Endothelial cell of umbilical vein (primary cell): ENCODE measurements around the gene SPCS3. TPM values are rescaled to one million over a fixed set of nuclear protein-coding genes. Genes with fewer than 3 reads are reported as not detected.

Experiments used
- BruUV-seq: library from RNA; stranded (reverse); fragments of 400-500 nt; replicated peaks from 2 replicates; lab custom pipeline; 2021; lab: Mats Ljungman, UMichigan
- CTCF ChIA-PET: fragments of 300-600, 350-600 bp; sonication (Branson Sonifier 250); formaldehyde crosslinking; loops from one replicate; lab custom pipeline; 2021; ENCODE audit warnings: antibody characterized with exemption, inconsistent platforms; lab: Charles Lee
- POLR2A ChIA-PET: fragments of 300-600, 350-600 bp; sonication (Branson Sonifier 250); formaldehyde crosslinking; loops from one replicate; lab custom pipeline; 2021; ENCODE audit warnings: antibody characterized with exemption, inconsistent platforms; lab: Charles Lee
- DNase-seq: peaks from one replicate; pipeline ENCODE4 v3.0.0-alpha.2; 2011; ENCODE audit warnings: low read depth, low spot score
- FAIRE-seq: peaks from 2 replicates; lab custom pipeline; 2011; peaks lifted over from hg19 to GRCh38; lab: Jason Lieb, UNC
- H2AFZ ChIP-seq: 2 replicates; pipeline ENCODE4 v1.6.0; 2012; ENCODE audit warnings: low read depth, low read length, control low read depth, inconsistent platforms
- H3K27ac ChIP-seq: 2 replicates; pipeline ENCODE4 v1.5.1; 2011; ENCODE audit warnings: low read depth, mild to moderate bottlenecking, control low read depth, low read length, moderate library complexity; ENCODE audit not compliant: insufficient read depth
- H3K27me3 ChIP-seq, 2 experiments: 2 replicates each; pipeline versions ENCODE4 v1.6.0 to v1.6.1; 2011; ENCODE audit warnings: low read length in 2 of 2, mixed read lengths in 1 of 2; ENCODE audit not compliant: control insufficient read depth in 2 of 2, insufficient read depth in 2 of 2
- H3K36me3 ChIP-seq, 2 experiments: 2 replicates in 1 of 2; 3 replicates in 1 of 2; pipeline ENCODE4 v1.5.1; 2011; ENCODE audit warnings: low read length in 2 of 2, mild to moderate bottlenecking in 1 of 2, moderate library complexity in 1 of 2; ENCODE audit not compliant: control insufficient read depth in 2 of 2, insufficient read depth in 2 of 2; ENCODE audit errors: extremely low read depth in 1 of 2
- H3K4me1 ChIP-seq: 3 replicates; pipeline ENCODE4 v1.5.1; 2011; ENCODE audit warnings: mild to moderate bottlenecking, low read length; ENCODE audit not compliant: control insufficient read depth, insufficient read depth; ENCODE audit errors: extremely low read depth
- H3K4me2 ChIP-seq: 2 replicates; pipeline ENCODE4 v1.6.1; 2011; ENCODE audit warnings: low read length, control low read depth, mixed read lengths; ENCODE audit not compliant: insufficient read depth
- H3K4me3 ChIP-seq, 3 experiments: fragments of 200-600 bp in 1 of 3; sonication (generic), shearing (Covaris generic) in 1 of 3; replicated peaks in 1 of 3; 2 replicates each; pipeline ENCODE4 v1.5.1; 2011 to 2016; ENCODE audit warnings: control low read depth in 3 of 3, low read length in 3 of 3, mild to moderate bottlenecking in 2 of 3, inconsistent platforms in 1 of 3, low read depth in 1 of 3, moderate library complexity in 1 of 3; ENCODE audit not compliant: insufficient read depth in 1 of 3
- H3K79me2 ChIP-seq: 2 replicates; pipeline ENCODE4 v1.6.0; 2012; ENCODE audit warnings: low read length, inconsistent platforms; ENCODE audit not compliant: control insufficient read depth, insufficient read depth
- H3K9ac ChIP-seq: replicated peaks from 2 replicates; pipeline ENCODE3; 2011; ENCODE audit warnings: low read length, control low read depth; ENCODE audit not compliant: insufficient read depth; ENCODE audit errors: extremely low read depth
- H3K9me1 ChIP-seq: replicated peaks from 3 replicates; pipeline ENCODE4 v1.6.0; 2011; ENCODE audit warnings: mild to moderate bottlenecking, low read length; ENCODE audit not compliant: control insufficient read depth, insufficient read depth; ENCODE audit errors: extremely low read depth
- H3K9me3 ChIP-seq: replicated peaks from 2 replicates; pipeline ENCODE4 v1.5.1; 2012; ENCODE audit warnings: low read length, inconsistent platforms; ENCODE audit not compliant: control insufficient read depth, insufficient read depth
- H4K20me1 ChIP-seq: replicated peaks from 2 replicates; pipeline ENCODE3; 2011; ENCODE audit warnings: mild to moderate bottlenecking, low read length; ENCODE audit not compliant: control insufficient read depth, insufficient read depth; ENCODE audit errors: extremely low read depth
- CTCF ChIP-seq, 2 donors: IDR thresholded peaks; 1 replicate in 1 of 2; 2 replicates in 1 of 2; pipeline ENCODE4 v1.5.1; 2011; ENCODE audit warnings: low read length in 2 of 2, mild to moderate bottlenecking in 2 of 2, moderate library complexity in 2 of 2, control low read depth in 1 of 2, inconsistent platforms in 1 of 2, low read depth in 1 of 2; ENCODE audit not compliant: insufficient read depth in 1 of 2; ENCODE audit errors: extremely low read depth in 1 of 2
- EZH2 ChIP-seq: IDR thresholded peaks from 2 replicates; pipeline ENCODE4 v1.6.1; 2012; ENCODE audit warnings: borderline replicate concordance, low read depth, mild to moderate bottlenecking, moderate library complexity, low read length, inconsistent platforms; ENCODE audit not compliant: severe bottlenecking
- FOS ChIP-seq: IDR thresholded peaks from 2 replicates; pipeline ENCODE4 v1.6.1; 2011; ENCODE audit warnings: mild to moderate bottlenecking, low read length, moderate library complexity, borderline replicate concordance; ENCODE audit not compliant: insufficient read depth
- GATA2 ChIP-seq: IDR thresholded peaks from 2 replicates; pipeline ENCODE4 v1.7.0; 2011; ENCODE audit warnings: low read depth, mild to moderate bottlenecking, moderate library complexity, mixed read lengths, low read length; ENCODE audit not compliant: insufficient read length, insufficient read depth
- JUN ChIP-seq: IDR thresholded peaks from 2 replicates; pipeline ENCODE4 v1.6.1; 2011; ENCODE audit warnings: borderline replicate concordance, low read depth; ENCODE audit not compliant: insufficient read length, insufficient read depth
- MAX ChIP-seq: IDR thresholded peaks from 2 replicates; pipeline ENCODE4 v1.6.1; 2011; ENCODE audit not compliant: insufficient read depth, insufficient read length
- MYC ChIP-seq: IDR thresholded peaks from one replicate; pipeline ENCODE4 v1.6.1; 2011; ENCODE audit warnings: mild to moderate bottlenecking, low read depth, low read length
- POLR2A ChIP-seq: IDR thresholded peaks from 2 replicates; pipeline ENCODE4 v1.6.1; 2012; ENCODE audit warnings: low read depth, mild to moderate bottlenecking, control low read depth, low read length
- POLR2AphosphoS5 ChIP-seq: IDR thresholded peaks from 2 replicates; pipeline ENCODE4 v1.6.1; 2012; ENCODE audit warnings: low read depth, mild to moderate bottlenecking, control low read depth, low read length, moderate library complexity; ENCODE audit not compliant: insufficient read depth
- dilution Hi-C: fragments of 300-500 bp; cut with MboI; formaldehyde crosslinking; loops from one replicate; pipeline ENCODE4 v1.15.0; 2019; ENCODE audit warnings: low sequenced_read_pairs; ENCODE audit not compliant: extremely low pct_ligation_motif_present
- intact Hi-C: fragments of 100-400 bp; cut with micrococcal nuclease; formaldehyde crosslinking; loops from one replicate; pipeline ENCODE4 v1.10.0; 2022
- polyA plus RNA-seq, 4 experiments: library from polyadenylated mRNA; depleted of rRNA in 3 of 4; stranded (reverse) in 3 of 4; unstranded in 1 of 4; fragments of >200 nt; gene quantifications; 2 replicates each; pipeline versions ENCODE4 v1.2.1 to v1.2.3, GENCODE V29; 2011 to 2012; ENCODE audit warnings: missing spikeins in 1 of 4
- total RNA-seq: library from RNA; stranded (reverse); gene quantifications from 2 replicates; pipeline ENCODE4 v1.2.3, GENCODE V29; 2021

Gene SPCS3
- total and polyA plus RNA-seq, 2 donors (not counting 3 experiments of a cell fraction or from before 2014, with no cell fraction given): 36.4 to 183 TPM

- H3K9ac ChIP-seq: no peak overlapping the region
- H4K20me1 ChIP-seq: peaks cover 2% of the 10 kb centered on the region
- H3K27me3 ChIP-seq: no peaks in the 10 kb centered on the region
- ChIA-PET POLR2A (no interaction called here), CTCF (interaction anchor here (1.0 to 1.6 kb wide), 2 partner anchors 8 to 9 kb away, joined by 3 to 9 read pairs; no protein-coding TSS in a partner anchor)
- no peak overlapping the region for H3K27ac ChIP-seq
- H3K4me2 ChIP-seq: no peak overlapping the region
- peaks cover 10% of the 10 kb centered on the region for H3K79me2 ChIP-seq
- H3K4me3 ChIP-seq: no peak overlapping the region
- no peaks in the 10 kb centered on the region for H3K4me1 ChIP-seq
- peaks cover 0 to 11% of the 10 kb centered on the region in 2 experiments for H3K36me3 ChIP-seq
- intact Hi-C loops (no loop called here), dilution Hi-C loops (no loop called here)
- DNase-seq (no peak), FAIRE-seq (no peak)
- no peaks in the 10 kb centered on the region for H3K9me1 ChIP-seq
- no peaks in the 10 kb centered on the region for H3K9me3 ChIP-seq
- H2AFZ ChIP-seq: no peak overlapping the region
- no TSS peak for BruUV-seq
- TF ChIP-seq CTCF (IDR thresholded peaks at IDR 0.05; ENCODE audit: extremely low read depth in 1 of 2, insufficient read depth in 1 of 2, low read depth in 1 of 2, low read length in 2 of 2) (no peak), JUN (no peak), POLR2A (no peak), GATA2 (no peak), MAX (no peak), EZH2 (no peak), FOS (no peak), MYC (no peak), POLR2AphosphoS5 (no peak)
Observed at GRCh38 chr4:176333076-176333475, 13.3 kb downstream of the SPCS3 start.
